ENCODE data around the gene PTPN11.
"Not testable (repeated sequence)": the region's sequence is repeated elsewhere in the genome, so short reads cannot be mapped to it uniquely, and the experiment has no call there.

Gene PTPN11

DNA sequence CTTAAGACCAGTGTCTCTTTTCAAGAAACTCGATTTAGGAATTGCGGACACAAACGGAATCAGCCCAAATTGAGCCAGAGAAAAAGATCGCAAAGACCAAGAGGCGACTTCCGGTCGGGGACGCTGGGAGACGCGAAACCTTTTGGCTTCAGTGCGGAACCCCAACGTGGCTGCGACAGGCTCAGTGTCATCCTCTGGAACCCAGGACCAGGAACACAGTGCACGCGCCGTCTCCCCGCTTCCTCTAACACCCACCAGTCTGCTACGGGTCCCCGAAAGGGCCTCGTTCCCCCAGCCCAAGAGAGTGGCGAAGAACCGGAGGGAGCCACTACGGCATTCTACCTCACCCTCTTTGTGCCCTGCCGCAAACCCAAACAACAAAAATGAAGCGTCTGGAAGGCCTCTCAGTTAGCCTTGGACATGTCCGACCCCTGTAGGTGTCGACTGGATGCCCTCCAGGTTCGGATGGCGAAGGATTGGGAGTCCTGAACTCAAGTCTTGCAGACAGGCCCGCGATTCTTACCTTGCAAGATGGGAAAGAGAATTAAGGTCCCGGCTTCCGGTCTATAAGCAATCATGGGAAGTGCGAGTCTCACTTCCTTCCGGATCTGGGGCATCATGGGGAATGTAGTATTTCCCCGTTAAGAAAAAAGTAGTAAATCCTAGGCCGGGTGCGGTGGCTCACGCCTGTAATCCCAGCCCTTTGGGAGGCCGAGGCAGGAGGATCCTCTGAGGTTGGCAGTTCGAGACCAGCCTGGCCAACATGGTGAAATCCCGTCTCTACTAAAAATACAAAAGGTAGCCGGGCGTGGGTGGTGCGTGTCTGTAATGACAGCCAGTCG lies 9.5 kb upstream of the PTPN11 start, which contains the start of gene RPL6:
TSS of gene RPL6 (minus strand) at position 542 of the 842 bp plus-strand sequence. CDS start 949 bp downstream, outside the sequence.
- DNase-seq (ENCODE audit: low read depth in 2 of 2): peak in 1 of 2 donors; percentile 38

DNA sequence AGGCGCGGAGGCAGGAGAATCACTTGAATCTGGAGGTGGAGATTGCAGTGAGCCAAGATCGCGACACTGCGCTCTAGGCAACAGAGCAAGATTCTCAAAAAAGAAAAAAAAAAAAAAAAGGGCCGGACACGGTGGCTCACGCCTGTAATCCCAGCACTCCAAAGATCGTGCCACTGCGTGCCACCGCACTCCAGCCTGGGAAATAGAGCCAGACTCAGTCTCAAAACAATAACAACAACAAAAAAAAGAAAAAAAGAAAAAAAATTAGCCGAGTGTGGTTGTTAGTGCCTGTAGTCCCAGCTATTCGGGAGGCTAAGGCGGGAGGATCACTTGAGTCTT lies 8.9 kb upstream of the PTPN11 start:
- no peak for DNase-seq (ENCODE audit: low read depth in 2 of 2)

DNA sequence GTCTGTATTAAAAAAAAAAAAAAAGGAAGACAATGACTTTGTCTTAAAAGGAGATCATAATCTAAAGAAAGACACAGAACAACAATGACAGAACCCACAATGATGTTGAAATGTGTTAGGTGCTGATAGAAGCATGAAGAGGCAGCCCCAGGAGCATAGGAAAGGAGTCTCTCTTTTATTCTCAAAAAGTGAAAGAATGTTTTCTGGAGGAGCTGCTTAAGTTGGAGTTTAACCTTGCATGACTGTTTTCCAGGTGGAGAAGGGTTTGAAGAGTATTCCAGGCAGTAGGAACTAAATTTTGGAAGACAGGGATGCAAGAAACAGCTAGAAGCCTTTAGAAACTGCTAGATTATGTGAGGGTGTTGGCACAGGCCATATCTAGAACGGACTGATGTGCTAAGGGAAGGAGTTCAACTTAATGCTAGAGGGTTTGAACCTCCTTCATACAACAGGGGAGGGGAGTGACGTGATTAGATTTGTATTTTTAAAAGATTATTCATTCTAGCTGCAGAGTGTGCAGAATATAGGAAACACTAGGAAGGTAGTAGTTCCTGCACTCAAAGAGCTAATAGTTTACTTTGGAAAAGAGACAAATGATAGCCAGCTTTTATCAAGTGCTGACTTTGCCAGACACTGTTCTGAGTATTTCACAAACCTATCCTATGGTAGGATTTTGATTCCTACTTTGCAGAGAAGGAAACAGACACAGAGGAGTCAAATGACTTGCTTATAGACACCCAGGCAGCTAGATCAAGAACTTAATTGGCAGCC lies 4.7 kb upstream of the PTPN11 start:
- no peak for DNase-seq (ENCODE audit: low read depth in 2 of 2)

DNA sequence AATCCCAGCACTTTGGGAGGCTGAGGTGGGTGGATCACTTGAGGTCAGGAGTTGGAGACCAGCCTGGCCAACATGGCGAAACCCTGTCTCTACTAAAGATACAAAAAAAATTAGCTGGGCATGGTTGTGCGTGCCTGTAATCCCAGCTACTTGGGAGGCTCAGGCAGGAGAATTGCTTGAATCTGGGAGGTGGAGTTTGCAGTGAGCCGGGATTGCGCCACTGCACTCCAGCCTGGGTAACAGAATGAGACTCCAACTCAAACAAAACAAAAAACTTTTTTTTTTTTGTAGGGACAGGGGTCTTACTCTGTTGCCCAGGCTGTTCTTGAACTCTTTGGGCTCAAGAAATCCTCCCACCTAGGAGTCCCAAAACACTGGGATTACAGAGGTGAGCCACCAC lies 3.3 kb upstream of the PTPN11 start:
- DNase-seq (ENCODE audit: low read depth in 2 of 2): not testable (repeated sequence)

DNA sequence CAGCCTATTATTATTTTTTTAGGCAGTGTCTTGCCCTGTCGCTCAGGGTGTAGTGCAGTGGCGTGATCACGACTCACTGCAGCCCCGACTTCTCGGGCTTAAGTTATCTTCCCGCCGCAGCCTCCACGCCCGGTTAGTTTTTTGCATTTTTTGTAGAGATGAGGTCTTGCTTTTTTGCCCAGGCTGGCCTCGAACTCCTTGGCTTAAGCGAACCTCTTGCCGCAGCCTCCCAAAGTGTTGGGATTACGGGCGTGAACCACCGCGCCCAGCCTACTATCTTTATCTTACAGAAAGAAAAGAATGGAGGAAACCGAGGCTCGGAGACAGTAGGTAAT lies 507 bp upstream of the PTPN11 start:
- no peak for DNase-seq (ENCODE audit: low read depth in 2 of 2)

DNA sequence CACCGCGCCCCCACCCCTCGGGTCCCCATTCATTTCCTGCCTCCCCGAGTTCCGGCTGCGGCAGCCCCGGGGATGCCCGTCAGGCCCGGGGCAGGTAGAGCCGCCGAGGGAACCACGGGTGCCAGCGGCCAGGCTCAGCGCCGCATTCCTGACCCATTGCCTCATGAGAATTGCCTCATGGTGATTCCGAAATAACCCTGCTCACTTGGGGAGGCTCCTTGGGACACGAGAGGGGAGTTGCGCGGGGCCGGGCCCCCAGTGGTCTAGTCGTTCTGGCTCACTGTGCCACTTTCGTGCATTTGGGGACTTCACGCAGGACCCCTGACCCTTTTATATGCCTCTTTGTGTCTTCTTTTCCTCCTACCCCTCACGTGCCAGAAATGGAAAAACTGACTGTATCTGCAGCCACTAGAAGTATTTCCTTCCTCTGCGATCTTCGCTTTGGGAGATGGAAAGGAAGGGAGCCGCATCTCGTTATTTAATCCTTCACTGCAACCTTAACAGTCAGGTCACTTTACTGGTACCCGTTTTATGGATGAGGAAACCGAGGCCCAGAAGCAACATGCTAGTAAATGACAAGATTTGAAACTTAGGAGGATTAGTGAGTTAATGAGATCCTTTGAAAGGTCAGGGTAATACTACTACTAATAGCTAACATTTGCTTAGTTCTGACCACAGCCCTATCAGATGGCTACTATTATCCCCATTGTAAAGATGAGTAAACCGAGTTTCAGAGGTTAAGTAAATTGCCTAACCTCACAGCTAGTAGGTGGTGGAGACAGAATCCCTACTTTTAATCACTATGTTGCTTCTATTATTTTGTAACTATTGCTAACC lies 768 bp downstream of the PTPN11 start:
- DNase-seq (ENCODE audit: low read depth in 2 of 2): no peak

DNA sequence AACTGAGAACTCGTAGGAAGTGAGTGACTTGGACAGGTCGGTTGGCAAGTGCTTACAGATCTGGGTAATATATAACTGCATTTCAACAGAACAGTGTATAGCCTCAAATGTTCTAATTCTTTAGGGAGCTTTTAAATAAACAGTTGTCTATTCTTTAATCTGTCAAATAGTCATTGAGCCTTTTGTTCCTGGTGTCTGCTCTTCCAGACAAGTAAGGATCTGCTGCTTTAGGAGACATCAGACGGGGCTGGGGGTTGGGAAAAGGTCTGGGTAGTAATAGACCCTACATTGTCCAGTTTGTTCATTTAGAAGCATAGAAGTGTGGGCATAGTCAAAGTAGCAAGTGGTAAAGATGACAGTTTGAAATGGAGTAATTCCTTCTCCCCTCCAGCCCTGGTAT lies 2.0 kb downstream of the PTPN11 start:
- no peak for DNase-seq (ENCODE audit: low read depth in 2 of 2)

DNA sequence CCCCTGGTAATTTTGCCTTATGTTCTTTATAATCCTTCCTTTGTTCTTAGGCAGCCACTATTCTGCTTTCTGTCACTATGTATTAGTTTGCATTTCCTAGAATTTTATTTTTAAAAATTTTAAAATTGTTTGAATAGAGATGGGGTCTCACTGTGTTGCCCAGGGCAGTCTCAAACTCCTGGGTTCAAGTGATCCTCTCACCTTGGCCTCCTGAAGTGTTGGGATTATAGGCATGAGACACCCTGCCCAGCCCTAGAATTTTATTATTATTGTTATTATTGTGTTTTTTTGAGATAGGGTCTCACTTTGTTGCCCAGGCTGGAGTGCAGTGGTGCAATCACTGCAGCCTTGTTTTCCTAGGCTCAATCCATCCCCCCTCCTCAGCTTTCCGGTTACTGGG lies 2.6 kb downstream of the PTPN11 start:
- DNase-seq (ENCODE audit: low read depth in 2 of 2): no peak

DNA sequence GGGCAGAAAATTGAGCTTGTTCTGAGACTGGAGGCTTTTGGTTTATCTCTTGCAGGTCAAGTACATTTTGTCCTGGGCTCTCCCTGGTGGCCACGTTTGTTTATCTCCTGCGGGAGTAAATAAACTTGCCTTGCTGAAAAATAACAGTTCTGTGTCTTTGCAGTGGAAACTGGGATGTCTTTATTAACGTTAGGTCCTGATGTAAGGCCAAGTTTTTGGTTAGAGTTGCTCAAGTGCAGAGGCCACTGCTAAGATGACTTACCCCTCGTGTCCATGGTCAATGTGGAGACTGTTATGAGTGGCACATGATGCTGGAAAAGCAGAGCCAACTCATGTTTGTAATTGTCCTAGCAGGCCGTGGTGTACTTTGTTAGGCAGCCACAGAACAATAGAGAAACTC lies 3.8 kb downstream of the PTPN11 start:
- no peak for DNase-seq (ENCODE audit: low read depth in 2 of 2)

DNA sequence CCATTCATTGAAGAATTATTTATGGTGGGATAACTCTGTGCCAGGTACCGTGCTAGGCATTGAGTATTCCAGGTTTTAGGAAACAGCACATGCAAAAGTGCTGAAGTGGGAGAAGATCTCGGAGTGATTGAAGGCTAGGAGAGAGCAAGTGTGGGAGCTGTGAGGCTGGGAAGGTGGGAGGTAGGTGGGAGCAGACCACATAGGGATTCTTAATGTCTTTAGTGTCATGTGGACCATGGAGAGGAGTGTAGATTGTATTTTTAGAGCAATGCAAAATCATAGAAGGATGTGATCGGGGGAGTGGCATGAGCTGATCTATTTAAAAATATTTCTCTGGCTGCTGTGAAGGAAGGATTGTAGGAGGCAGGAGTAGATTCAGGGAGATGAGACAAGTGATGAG lies 5.4 kb downstream of the PTPN11 start:
- no peak for DNase-seq (ENCODE audit: low read depth in 2 of 2)

DNA sequence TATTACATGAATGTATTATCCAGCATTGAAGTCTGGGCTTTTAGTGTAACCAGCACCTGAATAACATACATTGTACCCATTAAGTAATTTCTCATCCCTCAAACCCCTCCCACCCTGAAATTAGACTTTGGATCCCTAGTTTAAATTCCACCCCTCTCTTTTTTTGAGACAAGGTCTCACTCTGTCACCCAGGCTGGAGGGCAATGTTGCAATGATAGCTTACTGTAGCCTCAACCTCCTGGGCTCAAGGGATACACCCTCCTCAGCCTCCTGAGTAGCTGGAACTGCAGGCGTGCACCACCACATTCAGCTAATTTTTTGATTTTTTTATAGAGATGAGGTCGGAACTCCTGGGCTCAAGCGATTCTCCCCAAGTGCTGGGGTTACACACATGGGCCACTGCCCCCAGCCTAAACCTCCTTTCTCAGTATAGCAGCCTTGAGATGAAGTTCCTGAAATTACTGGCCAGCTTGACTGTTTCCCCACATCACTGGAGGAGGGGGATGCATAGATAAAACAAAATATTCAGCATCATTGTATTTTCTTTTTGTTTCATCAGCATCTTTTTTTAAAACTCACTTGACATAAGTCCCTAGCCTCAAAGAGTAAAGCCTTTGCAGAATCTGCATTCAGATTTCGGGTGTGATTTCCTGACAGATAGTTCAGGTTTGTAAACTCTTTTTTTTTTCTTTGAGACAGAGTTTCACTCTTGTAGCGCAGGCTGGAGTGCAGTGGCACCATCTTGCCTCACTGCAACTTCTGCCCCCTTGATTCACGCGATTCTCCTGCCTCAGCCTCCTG lies 7.0 kb downstream of the PTPN11 start:
- no peak for DNase-seq (ENCODE audit: low read depth in 2 of 2)

DNA sequence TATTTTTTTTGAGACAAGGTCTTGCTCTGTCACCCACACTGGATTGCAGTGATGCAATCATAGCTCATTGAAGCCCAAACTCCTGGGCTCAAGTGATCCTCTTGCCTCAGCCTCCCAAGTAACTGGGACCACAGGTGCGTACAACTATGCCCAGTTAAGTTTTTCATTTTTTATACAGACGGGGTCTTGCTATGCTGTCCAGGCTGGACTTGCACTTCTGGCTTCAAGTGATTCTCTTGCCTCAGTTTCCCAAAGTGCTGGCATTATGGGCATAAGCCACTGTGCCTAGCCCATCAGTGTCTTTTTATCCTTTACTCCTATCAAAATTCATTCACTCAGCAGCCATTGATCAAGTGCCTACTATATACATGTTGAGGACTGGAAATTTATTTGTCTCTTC lies 9.0 kb downstream of the PTPN11 start:
- DNase-seq (ENCODE audit: low read depth in 2 of 2): no peak

DNA sequence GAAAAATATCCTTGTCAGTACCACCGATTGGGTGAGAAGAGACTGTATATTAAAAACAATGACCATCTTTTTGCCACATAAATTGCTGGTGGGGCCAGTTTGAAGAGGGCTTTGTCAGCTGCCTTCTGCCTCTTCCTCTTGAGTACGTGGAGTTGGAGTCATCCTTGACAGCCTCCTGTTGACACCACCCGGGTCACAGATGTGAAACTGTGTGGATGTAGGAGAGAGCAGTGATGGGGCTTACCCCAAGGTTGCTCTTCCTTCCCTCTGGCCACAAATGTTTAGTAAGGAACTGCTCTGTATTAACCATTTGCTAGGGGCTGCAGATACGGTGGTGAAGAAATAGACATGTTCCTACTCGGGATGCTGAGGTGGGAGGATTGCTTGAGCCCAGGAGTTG lies 12.2 kb downstream of the PTPN11 start:
- DNase-seq (ENCODE audit: low read depth in 2 of 2): no peak

DNA sequence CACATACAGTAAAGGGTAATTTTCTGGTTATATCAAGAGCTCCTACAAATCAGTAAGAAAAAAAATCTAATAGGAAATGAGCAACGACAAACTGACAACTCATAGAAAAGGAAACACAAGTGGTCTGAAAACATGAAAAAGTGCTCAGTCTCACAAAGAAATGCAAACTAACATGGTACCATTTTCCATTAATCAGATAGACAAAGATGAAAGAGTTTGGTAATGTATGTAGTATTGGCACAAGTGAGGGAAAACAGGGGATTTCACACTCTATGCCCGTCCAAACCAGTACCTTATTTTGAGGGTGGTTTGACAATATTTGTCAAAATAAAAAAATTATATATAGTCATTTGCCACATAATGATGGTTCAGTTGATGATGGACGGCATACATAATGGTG lies 13.2 kb downstream of the PTPN11 start:
- no peak for DNase-seq (ENCODE audit: low read depth in 2 of 2)

DNA sequence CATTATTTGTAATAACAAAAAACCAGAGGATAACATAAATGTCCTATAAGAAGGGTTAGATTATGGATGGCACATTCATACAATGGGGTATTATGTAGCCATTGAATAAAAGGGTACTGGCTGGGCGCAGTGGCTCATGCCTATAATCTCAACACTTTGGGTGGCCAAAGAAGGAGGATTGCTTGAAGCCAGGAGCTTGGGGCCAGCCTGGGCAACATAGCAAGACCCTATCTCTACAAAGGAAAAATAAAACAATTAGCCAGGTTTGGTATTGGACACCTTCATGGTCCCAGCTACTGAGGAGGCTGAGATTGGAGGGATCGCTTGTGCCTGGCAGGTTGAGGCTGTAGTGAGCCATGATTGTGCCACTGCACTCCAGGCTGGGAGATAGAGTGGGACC lies 14.8 kb downstream of the PTPN11 start:
- DNase-seq (ENCODE audit: low read depth in 2 of 2): no peak

DNA sequence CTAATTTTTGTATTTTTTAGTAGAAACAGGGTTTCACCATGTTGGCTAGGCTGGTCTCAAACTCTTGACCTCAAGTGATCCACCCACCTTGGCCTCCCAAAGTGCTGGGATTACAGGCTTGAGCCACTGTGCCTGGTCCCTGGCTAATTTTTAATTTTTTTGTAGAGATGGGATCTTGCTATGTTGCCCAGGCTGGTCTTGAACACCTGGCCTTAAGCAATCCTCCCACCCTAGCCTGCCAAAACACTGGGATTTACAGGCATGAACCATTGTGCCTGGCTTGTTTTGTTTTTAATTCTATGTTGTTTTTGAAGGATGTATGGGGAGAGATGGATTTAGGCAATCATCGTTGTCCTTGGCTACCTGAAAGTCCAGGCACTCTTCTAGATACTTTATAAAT lies 19.9 kb downstream of the PTPN11 start:
- not testable (repeated sequence) for DNase-seq (ENCODE audit: low read depth in 2 of 2)

DNA sequence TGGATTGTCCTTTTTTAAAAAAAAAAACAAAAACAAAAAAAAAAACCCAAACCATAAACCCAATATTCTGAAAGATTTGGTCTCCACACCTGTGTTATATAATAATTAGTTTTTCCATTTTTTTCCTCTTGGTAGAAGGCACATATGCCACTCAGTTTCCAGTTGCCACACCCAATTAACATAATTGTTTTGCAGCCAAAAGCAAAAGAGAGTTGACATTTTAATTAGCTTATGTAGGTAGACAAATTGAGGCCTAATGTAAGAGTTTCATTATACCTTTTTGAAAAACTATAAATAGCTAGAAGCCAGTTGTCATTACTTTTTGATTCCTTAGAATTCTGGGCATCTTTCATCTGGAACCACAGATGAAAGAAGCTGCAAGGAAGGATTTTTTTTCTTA lies 21.0 kb downstream of the PTPN11 start:
- DNase-seq (ENCODE audit: low read depth in 2 of 2): no peak

DNA sequence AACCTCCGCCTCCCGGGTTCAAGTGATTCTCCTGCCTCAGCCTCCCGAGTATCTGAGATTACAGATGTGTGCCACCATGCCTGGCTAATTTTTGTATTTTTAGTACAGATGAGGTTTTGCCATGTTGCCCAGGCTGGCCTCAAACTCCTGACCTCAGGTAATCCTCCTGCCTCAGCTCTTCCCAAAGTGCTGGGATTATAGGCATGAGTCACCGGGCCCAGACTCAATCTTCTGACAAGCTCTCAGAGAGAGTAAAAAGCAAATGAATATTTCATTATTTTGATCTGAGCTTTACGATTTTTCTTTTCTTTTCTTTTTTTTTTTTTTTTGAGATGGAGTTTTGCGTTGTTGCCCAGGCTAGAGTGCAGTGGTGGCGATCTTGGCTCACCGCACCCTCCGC lies 21.9 kb downstream of the PTPN11 start:
- not testable (repeated sequence) for DNase-seq (ENCODE audit: low read depth in 2 of 2)

DNA sequence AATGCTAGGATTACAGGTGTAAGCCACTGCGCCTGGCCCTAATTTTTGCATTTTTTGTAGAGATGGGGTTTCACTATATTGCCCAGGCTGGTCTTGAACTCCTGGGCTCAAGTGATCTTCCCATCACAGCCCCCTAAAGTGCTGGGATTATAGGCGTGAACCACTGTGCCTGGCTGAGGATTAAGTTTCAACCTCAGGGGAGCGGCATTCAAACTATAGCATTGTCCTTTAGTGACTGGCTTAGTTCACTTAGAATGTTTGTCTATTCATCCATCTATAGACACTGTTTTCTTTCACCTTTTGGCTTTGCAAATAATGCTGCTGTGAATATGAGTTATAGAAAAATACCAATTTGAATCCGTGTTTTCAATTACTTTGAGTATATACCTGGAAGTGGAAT lies 25.2 kb downstream of the PTPN11 start:
- no peak for DNase-seq (ENCODE audit: low read depth in 2 of 2)

DNA sequence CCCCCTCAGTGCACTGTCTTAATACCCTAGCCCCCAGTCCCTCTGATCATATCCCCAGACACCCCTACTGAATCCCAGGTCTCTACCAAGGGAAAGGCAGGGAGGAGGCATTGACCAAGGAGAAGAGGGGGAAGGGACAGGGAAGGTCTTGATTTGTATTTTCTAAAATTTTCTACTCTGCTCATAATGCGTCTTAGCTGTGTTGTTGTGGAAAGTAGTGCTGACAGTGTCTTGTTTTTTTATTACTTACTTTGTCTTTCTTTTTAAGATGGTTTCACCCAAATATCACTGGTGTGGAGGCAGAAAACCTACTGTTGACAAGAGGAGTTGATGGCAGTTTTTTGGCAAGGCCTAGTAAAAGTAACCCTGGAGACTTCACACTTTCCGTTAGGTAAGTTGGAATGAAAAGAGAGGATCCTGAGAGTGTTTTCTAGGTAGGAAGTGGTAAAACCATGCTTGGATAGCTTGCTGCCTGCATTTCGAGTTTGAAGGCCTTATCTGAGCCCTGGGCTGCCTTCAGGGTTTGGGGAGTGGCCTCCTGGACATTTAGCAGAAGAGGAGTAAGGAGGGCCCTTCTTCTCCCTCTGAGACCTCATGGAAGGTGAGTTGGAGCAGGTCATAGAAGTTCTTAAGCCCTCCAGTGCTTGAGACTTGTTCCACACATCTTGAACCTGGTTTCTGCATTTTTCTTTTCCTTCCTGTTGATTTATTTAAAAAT lies 27.4 kb downstream of the PTPN11 start:
- DNase-seq (ENCODE audit: low read depth in 2 of 2): no peak

DNA sequence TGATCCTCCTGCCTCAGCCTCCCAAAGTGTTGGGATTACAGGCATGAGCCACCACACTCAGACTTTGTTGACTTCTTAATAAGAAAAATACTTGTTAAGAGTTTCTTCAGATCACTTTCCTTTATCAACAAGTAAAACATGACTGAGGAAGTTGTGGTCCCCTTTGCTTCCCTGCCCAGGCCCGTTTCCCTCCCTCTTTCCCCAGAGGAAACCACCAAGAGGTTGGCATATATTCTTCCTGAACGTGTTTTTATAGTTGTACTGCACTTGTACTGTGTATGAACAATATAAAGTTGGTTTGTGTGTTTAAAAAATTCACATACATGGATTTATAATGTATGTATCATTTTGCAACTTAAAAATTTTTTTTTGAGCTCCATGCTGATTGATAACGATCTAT lies 28.4 kb downstream of the PTPN11 start:
- DNase-seq (ENCODE audit: low read depth in 2 of 2): no peak
